DND-41 (cell line): ENCODE results near the gene TEX2.

Experiments
- EZH2 ChIP-seq: IDR thresholded peaks from 3 replicates; pipeline ENCODE4 v1.6.1; 2012; ENCODE audit warnings: borderline replicate concordance, low read depth, mild to moderate bottlenecking, moderate library complexity, low read length, inconsistent platforms; ENCODE audit not compliant: severe bottlenecking
- TF ChIP-seq, protein P1 (sequence below): IDR thresholded peaks from 2 replicates; pipeline ENCODE4 v1.5.1; 2012; ENCODE audit warnings: borderline replicate concordance, low read length, moderate library complexity, mild to moderate bottlenecking; ENCODE audit not compliant: poor library complexity, severe bottlenecking; ENCODE audit errors: extremely low read depth

- TF ChIP-seq, protein P1, sequence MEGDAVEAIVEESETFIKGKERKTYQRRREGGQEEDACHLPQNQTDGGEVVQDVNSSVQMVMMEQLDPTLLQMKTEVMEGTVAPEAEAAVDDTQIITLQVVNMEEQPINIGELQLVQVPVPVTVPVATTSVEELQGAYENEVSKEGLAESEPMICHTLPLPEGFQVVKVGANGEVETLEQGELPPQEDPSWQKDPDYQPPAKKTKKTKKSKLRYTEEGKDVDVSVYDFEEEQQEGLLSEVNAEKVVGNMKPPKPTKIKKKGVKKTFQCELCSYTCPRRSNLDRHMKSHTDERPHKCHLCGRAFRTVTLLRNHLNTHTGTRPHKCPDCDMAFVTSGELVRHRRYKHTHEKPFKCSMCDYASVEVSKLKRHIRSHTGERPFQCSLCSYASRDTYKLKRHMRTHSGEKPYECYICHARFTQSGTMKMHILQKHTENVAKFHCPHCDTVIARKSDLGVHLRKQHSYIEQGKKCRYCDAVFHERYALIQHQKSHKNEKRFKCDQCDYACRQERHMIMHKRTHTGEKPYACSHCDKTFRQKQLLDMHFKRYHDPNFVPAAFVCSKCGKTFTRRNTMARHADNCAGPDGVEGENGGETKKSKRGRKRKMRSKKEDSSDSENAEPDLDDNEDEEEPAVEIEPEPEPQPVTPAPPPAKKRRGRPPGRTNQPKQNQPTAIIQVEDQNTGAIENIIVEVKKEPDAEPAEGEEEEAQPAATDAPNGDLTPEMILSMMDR = no peak
- TF ChIP-seq EZH2 = no peak
Observed at GRCh38 chr17:64223931-64224629, 39.0 kb downstream of the TEX2 start.
